ENCODE measurements around the gene STAT6.

Gene STAT6

DNA sequence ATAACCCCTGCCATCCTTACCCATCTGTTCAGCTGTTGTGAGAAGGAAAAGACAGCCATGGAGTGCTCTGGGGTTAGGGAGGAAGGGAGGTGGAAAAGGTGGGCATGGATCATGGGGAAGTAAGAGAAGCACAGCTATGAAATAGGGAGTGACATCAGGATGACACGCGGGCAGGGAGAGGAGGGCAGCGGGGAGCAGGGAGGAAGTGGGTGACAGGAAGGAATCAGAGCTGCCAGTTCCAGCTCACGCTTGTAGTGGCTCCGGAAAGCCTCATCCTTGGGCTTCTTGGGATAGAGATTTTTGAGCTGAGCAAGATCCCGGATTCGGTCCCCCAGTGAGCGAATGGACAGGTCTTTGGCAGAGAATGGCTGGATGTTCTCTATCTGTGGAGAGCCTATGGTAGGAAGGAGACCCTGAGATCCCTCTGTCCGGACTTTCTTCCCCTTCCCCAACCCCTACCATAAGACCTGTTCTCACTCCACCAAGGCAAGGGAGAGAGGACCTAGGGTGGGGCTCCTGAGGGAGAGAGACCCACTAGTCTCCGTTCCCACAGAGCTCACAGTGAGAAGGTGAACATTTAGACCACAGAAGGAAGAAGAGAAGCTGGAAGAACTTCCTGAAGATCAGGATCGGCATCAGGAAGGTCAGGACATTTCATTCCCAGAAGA is 12.0 kb downstream of the STAT6 start:
- H3K9me3 ChIP-seq (ENCODE audit: control insufficient read depth, low read length), result no peaks in the 10 kb centered on the region
- no peak overlapping the region for H3K4ac ChIP-seq (ENCODE audit: low read depth in 1 of 2, low read length in 2 of 2)
- H3K27me3 ChIP-seq (ENCODE audit: control insufficient read depth in 1 of 2, insufficient read depth in 1 of 2, low read length in 2 of 2), result no peaks in the 10 kb centered on the region
- H3K14ac ChIP-seq (ENCODE audit: low read length in 2 of 2), result no peak overlapping the region
- peak overlapping the region; percentile 1 for H3K9ac ChIP-seq (ENCODE audit: low read length)
- 93% methylated on average over 5 of the region's 11 CpGs for WGBS
- peaks cover 17% of the 10 kb centered on the region for H3K4me1 ChIP-seq (ENCODE audit: control insufficient read depth, insufficient read depth, low read depth, low read length)
- no peak overlapping the region for H3K4me3 ChIP-seq (ENCODE audit: insufficient read depth in 1 of 2, low read depth in 1 of 2, low read length in 2 of 2)
- H2BK12ac ChIP-seq (ENCODE audit: low read length in 2 of 2), result no peak overlapping the region
- H3K4me2 ChIP-seq (ENCODE audit: low read length, poor library complexity, severe bottlenecking), result no peak overlapping the region
- no peak overlapping the region for H4K91ac ChIP-seq (ENCODE audit: low read length)
- H3K79me1 ChIP-seq (replicated peaks; ENCODE audit: low read length, poor library complexity, severe bottlenecking), result peaks cover 7% of the 10 kb centered on the region
- no peak overlapping the region for H3K23ac ChIP-seq (ENCODE audit: low read length in 2 of 2)
- H2AK5ac ChIP-seq (ENCODE audit: low read length, severe bottlenecking), result no peak overlapping the region
- no peak overlapping the region for H2BK5ac ChIP-seq (ENCODE audit: low read depth, low read length, poor library complexity, severe bottlenecking)
- no peak overlapping the region for H2AFZ ChIP-seq (ENCODE audit: low read depth, low read length)
- no peak overlapping the region for H3K27ac ChIP-seq (ENCODE audit: low read length, poor library complexity, severe bottlenecking)
- no peak overlapping the region for H3K18ac ChIP-seq (ENCODE audit: low read depth in 1 of 2, low read length in 2 of 2)
- H2BK120ac ChIP-seq (ENCODE audit: low read depth, low read length), result no peak overlapping the region
- no peak overlapping the region for H2BK15ac ChIP-seq (ENCODE audit: low read depth, poor library complexity, severe bottlenecking)
- H4K8ac ChIP-seq (ENCODE audit: low read length), result no peak overlapping the region
- H3K36me3 ChIP-seq (ENCODE audit: control insufficient read depth in 1 of 2, insufficient read depth in 2 of 2, low read depth in 1 of 2, low read length in 2 of 2), result peaks cover 58 to 83% of the 10 kb centered on the region in 2 experiments
- DNase-seq, result no peak

DNA sequence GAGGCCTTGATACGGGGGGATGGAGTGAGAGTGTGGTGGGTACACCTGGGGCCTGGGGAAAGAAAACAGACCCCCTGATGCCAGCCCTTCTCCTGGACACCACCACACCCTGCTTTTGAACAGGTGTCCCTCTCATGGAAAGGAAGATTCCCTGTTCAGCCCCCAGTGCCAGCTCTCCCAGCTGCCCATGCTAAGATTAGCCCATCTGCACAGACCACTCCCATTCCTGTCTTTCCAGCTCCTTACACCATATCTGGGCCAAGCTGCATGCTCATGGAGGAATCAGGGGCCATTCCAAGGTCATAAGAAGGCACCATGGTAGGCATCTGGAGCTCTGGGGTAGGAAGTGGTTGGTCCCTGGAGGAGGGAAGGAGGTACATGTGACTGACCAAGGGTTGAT is 12.6 kb downstream of the STAT6 start:
- Histone ChIP-seq H2AK5ac (ENCODE audit: low read length, severe bottlenecking) (no peak overlapping the region), H3K9ac (ENCODE audit: low read length) (peak overlapping the region; percentile 1), H3K18ac (ENCODE audit: low read depth in 1 of 2, low read length in 2 of 2) (no peak overlapping the region), H3K4me1 (ENCODE audit: control insufficient read depth, insufficient read depth, low read depth, low read length) (peaks cover 21% of the 10 kb centered on the region), H3K79me1 (replicated peaks; ENCODE audit: low read length, poor library complexity, severe bottlenecking) (peaks cover 9% of the 10 kb centered on the region), H2BK120ac (ENCODE audit: low read depth, low read length) (no peak overlapping the region), H3K9me3 (ENCODE audit: control insufficient read depth, low read length) (no peaks in the 10 kb centered on the region), H3K14ac (ENCODE audit: low read length in 2 of 2) (no peak overlapping the region), H2BK5ac (ENCODE audit: low read depth, low read length, poor library complexity, severe bottlenecking) (no peak overlapping the region), H3K27me3 (ENCODE audit: control insufficient read depth in 1 of 2, insufficient read depth in 1 of 2, low read length in 2 of 2) (no peaks in the 10 kb centered on the region), H3K4ac (ENCODE audit: low read depth in 1 of 2, low read length in 2 of 2) (no peak overlapping the region), H3K27ac (ENCODE audit: low read length, poor library complexity, severe bottlenecking) (no peak overlapping the region), H3K4me3 (ENCODE audit: insufficient read depth in 1 of 2, low read depth in 1 of 2, low read length in 2 of 2) (no peak overlapping the region), H4K8ac (ENCODE audit: low read length) (no peak overlapping the region), H2AFZ (ENCODE audit: low read depth, low read length) (no peak overlapping the region), H2BK15ac (ENCODE audit: low read depth, poor library complexity, severe bottlenecking) (no peak overlapping the region), H4K91ac (ENCODE audit: low read length) (no peak overlapping the region), H2BK12ac (ENCODE audit: low read length in 2 of 2) (no peak overlapping the region), H3K4me2 (ENCODE audit: low read length, poor library complexity, severe bottlenecking) (no peak overlapping the region), H3K23ac (ENCODE audit: low read length in 2 of 2) (no peak overlapping the region), H3K36me3 (ENCODE audit: control insufficient read depth in 1 of 2, insufficient read depth in 2 of 2, low read depth in 1 of 2, low read length in 2 of 2) (peaks cover 60 to 81% of the 10 kb centered on the region in 2 experiments)
- DNase-seq, result no peak
- WGBS, result no CpG with 5 or more reads among the region's 1 CpG

DNA sequence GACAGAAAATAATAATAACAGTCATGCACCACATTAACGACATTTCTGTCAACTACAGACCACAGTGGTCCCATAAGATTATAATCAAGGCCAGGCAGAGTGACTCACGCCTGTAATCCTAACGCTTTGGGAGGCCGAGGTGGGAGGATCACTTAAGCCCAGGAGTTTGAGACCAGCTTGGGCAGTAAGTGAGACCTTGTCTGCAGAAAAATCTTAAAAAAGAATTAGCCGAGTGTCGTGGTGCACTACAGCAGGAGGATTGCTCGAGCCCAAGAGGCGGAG is 13.7 kb downstream of the STAT6 start:
- peaks cover 26% of the 10 kb centered on the region for H3K4me1 ChIP-seq (ENCODE audit: control insufficient read depth, insufficient read depth, low read depth, low read length)
- no peak overlapping the region for H3K4me3 ChIP-seq (ENCODE audit: insufficient read depth in 1 of 2, low read depth in 1 of 2, low read length in 2 of 2)
- H3K79me1 ChIP-seq (replicated peaks; ENCODE audit: low read length, poor library complexity, severe bottlenecking), result peaks cover 13% of the 10 kb centered on the region
- no peak overlapping the region for H3K18ac ChIP-seq (ENCODE audit: low read depth in 1 of 2, low read length in 2 of 2)
- H3K23ac ChIP-seq (ENCODE audit: low read length in 2 of 2), result no peak overlapping the region
- H2BK15ac ChIP-seq (ENCODE audit: low read depth, poor library complexity, severe bottlenecking), result no peak overlapping the region
- no peak for DNase-seq
- H3K4ac ChIP-seq (ENCODE audit: low read depth in 1 of 2, low read length in 2 of 2), result no peak overlapping the region
- H3K27me3 ChIP-seq (ENCODE audit: control insufficient read depth in 1 of 2, insufficient read depth in 1 of 2, low read length in 2 of 2), result no peaks in the 10 kb centered on the region
- no peak overlapping the region for H4K91ac ChIP-seq (ENCODE audit: low read length)
- H4K8ac ChIP-seq (ENCODE audit: low read length), result no peak overlapping the region
- H2AFZ ChIP-seq (ENCODE audit: low read depth, low read length), result no peak overlapping the region
- H3K36me3 ChIP-seq (ENCODE audit: control insufficient read depth in 1 of 2, insufficient read depth in 2 of 2, low read depth in 1 of 2, low read length in 2 of 2), result peaks cover 69 to 87% of the 10 kb centered on the region in 2 experiments
- no peak overlapping the region for H2BK12ac ChIP-seq (ENCODE audit: low read length in 2 of 2)
- no peak overlapping the region for H2AK5ac ChIP-seq (ENCODE audit: low read length, severe bottlenecking)
- H3K4me2 ChIP-seq (ENCODE audit: low read length, poor library complexity, severe bottlenecking), result no peak overlapping the region
- 88% methylated on average over 8 of the region's 8 CpGs for WGBS
- no peak overlapping the region for H3K14ac ChIP-seq (ENCODE audit: low read length in 2 of 2)
- no peak overlapping the region for H3K27ac ChIP-seq (ENCODE audit: low read length, poor library complexity, severe bottlenecking)
- no peak overlapping the region for H2BK5ac ChIP-seq (ENCODE audit: low read depth, low read length, poor library complexity, severe bottlenecking)
- H3K9ac ChIP-seq (ENCODE audit: low read length), result peak overlapping the region; percentile 37
- H2BK120ac ChIP-seq (ENCODE audit: low read depth, low read length), result no peak overlapping the region
- no peaks in the 10 kb centered on the region for H3K9me3 ChIP-seq (ENCODE audit: control insufficient read depth, low read length)

GRCh38 chr12:57096748-57097553 is 14.2 kb downstream of the STAT6 start:
- peak overlapping the region; percentile 19 for H4K91ac ChIP-seq (ENCODE audit: low read length)
- no peak overlapping the region for H3K18ac ChIP-seq (ENCODE audit: low read depth in 1 of 2, low read length in 2 of 2)
- peaks cover 69 to 87% of the 10 kb centered on the region in 2 experiments for H3K36me3 ChIP-seq (ENCODE audit: control insufficient read depth in 1 of 2, insufficient read depth in 2 of 2, low read depth in 1 of 2, low read length in 2 of 2)
- H3K9me3 ChIP-seq (ENCODE audit: control insufficient read depth, low read length), result no peaks in the 10 kb centered on the region
- no peak overlapping the region for H3K4me3 ChIP-seq (ENCODE audit: insufficient read depth in 1 of 2, low read depth in 1 of 2, low read length in 2 of 2)
- H3K9ac ChIP-seq (ENCODE audit: low read length), result peak overlapping the region; percentile 37
- peaks cover 27% of the 10 kb centered on the region for H3K4me1 ChIP-seq (ENCODE audit: control insufficient read depth, insufficient read depth, low read depth, low read length)
- H2AK5ac ChIP-seq (ENCODE audit: low read length, severe bottlenecking), result no peak overlapping the region
- H3K79me1 ChIP-seq (replicated peaks; ENCODE audit: low read length, poor library complexity, severe bottlenecking), result peaks cover 16% of the 10 kb centered on the region
- H3K27me3 ChIP-seq (ENCODE audit: control insufficient read depth in 1 of 2, insufficient read depth in 1 of 2, low read length in 2 of 2), result no peaks in the 10 kb centered on the region
- H2AFZ ChIP-seq (ENCODE audit: low read depth, low read length), result no peak overlapping the region
- H2BK15ac ChIP-seq (ENCODE audit: low read depth, poor library complexity, severe bottlenecking), result no peak overlapping the region
- peak overlapping the region; percentile 5 for H4K8ac ChIP-seq (ENCODE audit: low read length)
- no peak for DNase-seq
- H3K14ac ChIP-seq (ENCODE audit: low read length in 2 of 2), result peak overlapping the region in 1 of 2 experiments; percentile 21
- no peak overlapping the region for H2BK120ac ChIP-seq (ENCODE audit: low read depth, low read length)
- no peak overlapping the region for H3K27ac ChIP-seq (ENCODE audit: low read length, poor library complexity, severe bottlenecking)
- no peak overlapping the region for H3K4ac ChIP-seq (ENCODE audit: low read depth in 1 of 2, low read length in 2 of 2)
- no peak overlapping the region for H3K23ac ChIP-seq (ENCODE audit: low read length in 2 of 2)
- no peak overlapping the region for H2BK5ac ChIP-seq (ENCODE audit: low read depth, low read length, poor library complexity, severe bottlenecking)
- H3K4me2 ChIP-seq (ENCODE audit: low read length, poor library complexity, severe bottlenecking), result no peak overlapping the region
- H2BK12ac ChIP-seq (ENCODE audit: low read length in 2 of 2), result no peak overlapping the region
- WGBS, result 97% methylated on average over 8 of the region's 8 CpGs

Measured in mesenchymal stem cell (in vitro differentiated cells and primary cell).